Mucosa of descending colon (tissue), 3 donors: ENCODE data around the gene IKZF5. TPM values are rescaled to one million over a fixed set of nuclear protein-coding genes. Genes with fewer than 3 reads are reported as not detected.

Experiments used
- ATAC-seq: fragments of 200-7000 bp; cut with Tn5 transposase; one replicate; pipeline ENCODE4 v1.9.1; 2020; ENCODE audit warnings: mild to moderate bottlenecking, moderate library complexity
- DNase-seq, 3 donors: peaks; one replicate each; pipeline ENCODE4 v3.0.0-alpha.2; 2020
- H3K36me3 ChIP-seq: fragments of 200-600 bp; one replicate; pipeline ENCODE4 v1.8.0; 2021; ENCODE audit warnings: low read depth, mild to moderate bottlenecking
- H3K4me1 ChIP-seq: fragments of 200-600 bp; one replicate; pipeline ENCODE4 v1.8.0; 2021; ENCODE audit warnings: low read depth, mild to moderate bottlenecking
- H3K4me3 ChIP-seq: fragments of 200-600 bp; one replicate; pipeline ENCODE4 v1.8.0; 2021; ENCODE audit warnings: mild to moderate bottlenecking
- H3K9me3 ChIP-seq: fragments of 200-600 bp; one replicate; pipeline ENCODE4 v1.8.0; 2021; ENCODE audit warnings: mild to moderate bottlenecking
- CTCF ChIP-seq: fragments of 200-600 bp; IDR thresholded peaks from one replicate; pipeline ENCODE4 v1.8.0; 2022; ENCODE audit warnings: antibody characterized with exemption, mild to moderate bottlenecking
- intact Hi-C, 2 donors: fragments of 100-400 bp; cut with DNase I in 1 of 2; cut with micrococcal nuclease in 1 of 2; formaldehyde crosslinking; loops; one replicate each; pipeline versions ENCODE4 v1.11.0 to v1.11.1; 2022; cut with DNase I, micrococcal nuclease
- total RNA-seq, 3 donors: library from RNA; stranded (reverse); fragmentation: NEBNext Ultra II Directional in 2 of 3; extraction: Animal tissue kit (Norgen Biotek cat#: 25700) in 2 of 3; gene quantifications; one replicate each; pipeline versions ENCODE4 v1.2.1 to v1.2.4, GENCODE V29; 2021 to 2023
- donor health status: DM: no; HTN: no; CAD: no; lungs with moderate emphysema.
- donor health status: DM: no; HTN: no; CAD: no.
- donor health status: DM: no; HTN: yes; CAD: no.

The IKZF5 gene
- total RNA-seq, 3 donors from 2014 or later: 10.8 to 15.3 (median 13.4) TPM

GRCh38 chr10:122997864-122998263 lies 10.7 kb downstream of the IKZF5 start:
- H3K4me3 ChIP-seq: no peak overlapping the region
- intact Hi-C loops: no loop called here
- H3K4me1 ChIP-seq: peaks cover 9% of the 10 kb centered on the region
- TF ChIP-seq CTCF: no peak
- H3K36me3 ChIP-seq: no peaks in the 10 kb centered on the region
- ATAC-seq: no peak
- DNase-seq: no peak
- H3K9me3 ChIP-seq: no peaks in the 10 kb centered on the region

- ATAC-seq: no peak
- no peak overlapping the region for H3K4me3 ChIP-seq
- H3K36me3 ChIP-seq: no peaks in the 10 kb centered on the region
- no peaks in the 10 kb centered on the region for H3K9me3 ChIP-seq
- TF ChIP-seq CTCF: no peak
- no peak for DNase-seq
- peaks cover 9% of the 10 kb centered on the region for H3K4me1 ChIP-seq
- intact Hi-C loops: no loop called here
Measured at GRCh38 chr10:122995936-122996335, 12.7 kb downstream of the IKZF5 start.

- H3K9me3 ChIP-seq: no peaks in the 10 kb centered on the region
- no peak for TF ChIP-seq CTCF
- intact Hi-C loops: no loop called here
- no peak overlapping the region for H3K4me3 ChIP-seq
- DNase-seq: no peak
- ATAC-seq: no peak
- H3K36me3 ChIP-seq: no peaks in the 10 kb centered on the region
- no peaks in the 10 kb centered on the region for H3K4me1 ChIP-seq
Measured at GRCh38 chr10:122993797-122994336, 14.7 kb downstream of the IKZF5 start.

- intact Hi-C loops: no loop called here
- Histone ChIP-seq H3K4me3 (no peak overlapping the region), H3K9me3 (no peaks in the 10 kb centered on the region), H3K36me3 (no peaks in the 10 kb centered on the region), H3K4me1 (no peaks in the 10 kb centered on the region)
- ATAC-seq (no peak), DNase-seq (no peak)
- no peak for TF ChIP-seq CTCF
Measured at GRCh38 chr10:122992031-122992585, 16.5 kb downstream of the IKZF5 start.

GRCh38 chr10:122990278-122990677 lies 18.3 kb downstream of the IKZF5 start:
- intact Hi-C loops: no loop called here
- no peaks in the 10 kb centered on the region for H3K36me3 ChIP-seq
- DNase-seq: no peak
- TF ChIP-seq CTCF: no peak
- no peaks in the 10 kb centered on the region for H3K4me1 ChIP-seq
- ATAC-seq: no peak
- H3K4me3 ChIP-seq: no peak overlapping the region
- H3K9me3 ChIP-seq: no peaks in the 10 kb centered on the region

GRCh38 chr10:122988501-122988900 lies 20.1 kb downstream of the IKZF5 start:
- Histone ChIP-seq H3K4me1 (no peaks in the 10 kb centered on the region), H3K36me3 (no peaks in the 10 kb centered on the region), H3K4me3 (no peak overlapping the region), H3K9me3 (no peaks in the 10 kb centered on the region)
- no peak for DNase-seq
- no peak for ATAC-seq
- no peak for TF ChIP-seq CTCF
- intact Hi-C loops: no loop called here
